Retinal pigment epithelial cell (primary cell): Measurements from ENCODE around the gene ADK.
"Not testable (repeated sequence)": the region's sequence is repeated elsewhere in the genome, so short reads cannot be mapped to it uniquely, and the experiment has no call there.

Experiments
- DNase-seq: peaks from one replicate; pipeline ENCODE4 v3.0.0-alpha.2; 2010; ENCODE audit warnings: low read depth
- H3K4me3 ChIP-seq: 2 replicates; pipeline ENCODE4 v1.5.1; 2011; ENCODE audit warnings: mild to moderate bottlenecking, low read length, control low read depth, moderate library complexity
- CTCF ChIP-seq: conservative IDR thresholded peaks from 2 replicates; pipeline ENCODE4 v1.5.1; 2011; ENCODE audit warnings: low read depth, low read length, control low read depth, inconsistent platforms

The ADK gene

GRCh38 chr10:74213571-74214162 is 62.6 kb downstream of the ADK start:
- no peak overlapping the region for H3K4me3 ChIP-seq
- TF ChIP-seq CTCF = peak; percentile 74
- DNase-seq = no peak

GRCh38 chr10:74217110-74217509 is 66.1 kb downstream of the ADK start:
- H3K4me3 ChIP-seq, DNase-seq: not testable (repeated sequence)

- H3K4me3 ChIP-seq, DNase-seq: not testable (repeated sequence)
These were observed 71.4 kb downstream of the ADK start for GRCh38 chr10:74222467-74222866.

- no peak for DNase-seq
- H3K4me3 ChIP-seq = no peak overlapping the region
- no peak for TF ChIP-seq CTCF
These were observed 72.9 kb downstream of the ADK start for GRCh38 chr10:74223755-74224529.

GRCh38 chr10:74227697-74228424 is 76.8 kb downstream of the ADK start:
- TF ChIP-seq CTCF = no peak
- no peak overlapping the region for H3K4me3 ChIP-seq
- no peak for DNase-seq

- no peak overlapping the region for H3K4me3 ChIP-seq
- no peak for TF ChIP-seq CTCF
- DNase-seq = no peak
These were observed 80.4 kb downstream of the ADK start for GRCh38 chr10:74231375-74231774.

- H3K4me3 ChIP-seq = no peak overlapping the region
- DNase-seq = no peak
- TF ChIP-seq CTCF = no peak
These were observed 82.3 kb downstream of the ADK start for GRCh38 chr10:74233281-74233680.

GRCh38 chr10:74234569-74234968 is 83.5 kb downstream of the ADK start:
- H3K4me3 ChIP-seq = no peak overlapping the region
- peak; percentile 23 for TF ChIP-seq CTCF
- no peak for DNase-seq
